Ramos (cell line): ENCODE measurements around the gene DNAJC18.

ENCODE experiments used
- in situ Hi-C: fragments of 300-500 bp; cut with MboI; formaldehyde crosslinking; loops from one replicate; pipeline ENCODE4 v1.14.3; 2022; ENCODE audit warnings: low sequenced_read_pairs; ENCODE audit not compliant: unreplicated experiment

Gene DNAJC18

GRCh38 chr5:139378101-139378825 lies 61.1 kb downstream of the DNAJC18 start:
- in situ Hi-C loops, result no loop called here

GRCh38 chr5:139377226-139377625 lies 62.1 kb downstream of the DNAJC18 start:
- in situ Hi-C loops, result no loop called here

- in situ Hi-C loops, result no loop called here
Observed at GRCh38 chr5:139376364-139376763, 63.0 kb downstream of the DNAJC18 start.

GRCh38 chr5:139374909-139375308 lies 64.4 kb downstream of the DNAJC18 start:
- in situ Hi-C loops, result no loop called here

GRCh38 chr5:139371482-139372435 lies 67.6 kb downstream of the DNAJC18 start:
- in situ Hi-C loops, result no loop called here

- in situ Hi-C loops, result no loop called here
Observed at GRCh38 chr5:139369181-139369580, 70.1 kb downstream of the DNAJC18 start.

GRCh38 chr5:139368613-139369012 lies 70.7 kb downstream of the DNAJC18 start:
- in situ Hi-C loops, result no loop called here

- in situ Hi-C loops, result no loop called here
Observed at GRCh38 chr5:139364466-139364865, 74.9 kb downstream of the DNAJC18 start.

- in situ Hi-C loops, result no loop called here
Observed at GRCh38 chr5:139363937-139364336, 75.4 kb downstream of the DNAJC18 start.

- in situ Hi-C loops, result no loop called here
Observed at GRCh38 chr5:139361835-139362429, 77.4 kb downstream of the DNAJC18 start.

- in situ Hi-C loops, result no loop called here
Observed at GRCh38 chr5:139360384-139360783, 78.9 kb downstream of the DNAJC18 start.
